Measurements from ENCODE around the gene KCTD7.
"Not testable (repeated sequence)": the region's sequence is repeated elsewhere in the genome, so short reads cannot be mapped to it uniquely, and the experiment has no call there.

KCTD7 gene

GRCh38 chr7:66619341-66619948, 9.2 kb upstream of the KCTD7 start:
- DNase-seq: not testable (repeated sequence)

GRCh38 chr7:66626331-66626934, 2.2 kb upstream of the KCTD7 start:
- no peak for DNase-seq

GRCh38 chr7:66627151-66627681, 1.5 kb upstream of the KCTD7 start:
- DNase-seq: no peak

GRCh38 chr7:66627881-66628360, 760 bp upstream of the KCTD7 start:
- DNase-seq: no peak

- DNase-seq: no peak
These were observed 761 bp downstream of the KCTD7 start for GRCh38 chr7:66629222-66630062.

- DNase-seq: no peak
These were observed 1.9 kb downstream of the KCTD7 start for GRCh38 chr7:66630531-66630930.

- no peak for DNase-seq
These were observed 2.8 kb downstream of the KCTD7 start for GRCh38 chr7:66631471-66631870.

GRCh38 chr7:66634816-66635215, 6.1 kb downstream of the KCTD7 start:
- no peak for DNase-seq

GRCh38 chr7:66635322-66635981, 6.8 kb downstream of the KCTD7 start:
- not testable (repeated sequence) for DNase-seq

- DNase-seq: not testable (repeated sequence)
These were observed 7.4 kb downstream of the KCTD7 start for GRCh38 chr7:66635982-66636546.

GRCh38 chr7:66638309-66639099, 9.8 kb downstream of the KCTD7 start:
- DNase-seq: no peak

GRCh38 chr7:66639773-66640172, 11.1 kb downstream of the KCTD7 start:
- no peak for DNase-seq

GRCh38 chr7:66640802-66641525, 12.3 kb downstream of the KCTD7 start:
- no peak for DNase-seq

- DNase-seq: no peak
These were observed 12.8 kb downstream of the KCTD7 start for GRCh38 chr7:66641526-66641871.

- DNase-seq: no peak
These were observed 13.5 kb downstream of the KCTD7 start for GRCh38 chr7:66642186-66642585.

GRCh38 chr7:66642932-66643331, 14.3 kb downstream of the KCTD7 start:
- no peak for DNase-seq

GRCh38 chr7:66643395-66643794, 14.7 kb downstream of the KCTD7 start:
- DNase-seq: no peak

- DNase-seq: not testable (repeated sequence)
These were observed 22.3 kb downstream of the KCTD7 start for GRCh38 chr7:66651026-66651425.

GRCh38 chr7:66653719-66654274, 25.1 kb downstream of the KCTD7 start:
- DNase-seq: not testable (repeated sequence)

GRCh38 chr7:66654275-66655112, 25.8 kb downstream of the KCTD7 start:
- DNase-seq: peak; percentile 98

All from SHP77 treated with DMSO at 0.1 percent for 48 hours (cell line).